Neural progenitor cell (in vitro differentiated cells): Measurements from ENCODE around the gene RTKN2.

Source experiments
- EZH2 ChIP-seq: fragments of 200-600 bp; sonication (generic); IDR thresholded peaks from 2 replicates; pipeline ENCODE4 v1.6.1; 2017; ENCODE audit warnings: antibody characterized with exemption, mild to moderate bottlenecking, moderate library complexity
- TF ChIP-seq, protein P1 (sequence below): fragments of 200-600 bp; sonication (generic); IDR thresholded peaks from 2 replicates; pipeline ENCODE4 v1.5.1; 2017; ENCODE audit warnings: antibody characterized with exemption, mild to moderate bottlenecking

DNA sequence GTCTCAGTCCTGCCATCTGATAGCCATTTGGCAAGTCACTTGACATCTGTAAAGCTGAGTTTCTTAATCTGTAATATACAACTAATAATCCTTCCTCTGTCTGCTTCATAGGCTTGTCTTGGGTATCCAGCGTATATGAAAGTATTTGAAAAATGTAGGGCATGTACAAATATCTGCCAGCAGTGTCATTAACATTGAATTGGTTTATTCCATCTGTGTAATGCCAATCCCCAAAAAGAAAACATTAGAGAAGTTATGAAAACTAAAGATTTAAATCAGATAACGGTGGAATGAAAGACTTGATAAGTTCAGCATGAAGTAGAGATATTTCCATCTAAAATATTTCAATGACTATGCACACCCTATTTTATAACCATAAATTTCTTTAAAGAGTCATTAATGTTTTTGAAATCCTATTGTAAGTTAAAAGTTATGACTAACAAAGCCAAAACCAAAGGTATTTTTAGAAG lies 9.8 kb upstream of the RTKN2 start:
- TF ChIP-seq EZH2, result no peak
- TF ChIP-seq, protein P1, sequence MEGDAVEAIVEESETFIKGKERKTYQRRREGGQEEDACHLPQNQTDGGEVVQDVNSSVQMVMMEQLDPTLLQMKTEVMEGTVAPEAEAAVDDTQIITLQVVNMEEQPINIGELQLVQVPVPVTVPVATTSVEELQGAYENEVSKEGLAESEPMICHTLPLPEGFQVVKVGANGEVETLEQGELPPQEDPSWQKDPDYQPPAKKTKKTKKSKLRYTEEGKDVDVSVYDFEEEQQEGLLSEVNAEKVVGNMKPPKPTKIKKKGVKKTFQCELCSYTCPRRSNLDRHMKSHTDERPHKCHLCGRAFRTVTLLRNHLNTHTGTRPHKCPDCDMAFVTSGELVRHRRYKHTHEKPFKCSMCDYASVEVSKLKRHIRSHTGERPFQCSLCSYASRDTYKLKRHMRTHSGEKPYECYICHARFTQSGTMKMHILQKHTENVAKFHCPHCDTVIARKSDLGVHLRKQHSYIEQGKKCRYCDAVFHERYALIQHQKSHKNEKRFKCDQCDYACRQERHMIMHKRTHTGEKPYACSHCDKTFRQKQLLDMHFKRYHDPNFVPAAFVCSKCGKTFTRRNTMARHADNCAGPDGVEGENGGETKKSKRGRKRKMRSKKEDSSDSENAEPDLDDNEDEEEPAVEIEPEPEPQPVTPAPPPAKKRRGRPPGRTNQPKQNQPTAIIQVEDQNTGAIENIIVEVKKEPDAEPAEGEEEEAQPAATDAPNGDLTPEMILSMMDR, result no peak
